GM12891 (cell line): ENCODE results near the gene CCDC117.
"Not testable (repeated sequence)": the region's sequence is repeated elsewhere in the genome, so short reads cannot be mapped to it uniquely, and the experiment has no call there.

Experiments used
- DNase-seq: peaks from one replicate; pipeline ENCODE4 v3.0.0; 2011; ENCODE audit warnings: low spot score; ENCODE audit not compliant: insufficient read length
- FAIRE-seq: peaks from 2 replicates; lab custom pipeline; 2011; peaks lifted over from hg19 to GRCh38; lab: Jason Lieb, UNC
- PAX5 ChIP-seq: IDR thresholded peaks from 2 replicates; pipeline ENCODE4 v1.6.1; 2011; ENCODE audit warnings: low read length, moderate library complexity, mild to moderate bottlenecking; ENCODE audit not compliant: insufficient read depth, severe bottlenecking
- POLR2A ChIP-seq: IDR thresholded peaks from 2 replicates; pipeline ENCODE4 v1.6.1; 2011; ENCODE audit warnings: low read depth, low read length, control low read depth
- POLR2AphosphoS5 ChIP-seq: IDR thresholded peaks from 2 replicates; pipeline ENCODE4 v1.6.1; 2011; ENCODE audit warnings: low read depth, low read length, control low read depth
- POU2F2 ChIP-seq: IDR thresholded peaks from 2 replicates; pipeline ENCODE4 v1.6.1; 2011; ENCODE audit warnings: low read depth, mild to moderate bottlenecking, control low read depth, low read length, moderate library complexity
- SPI1 ChIP-seq: IDR thresholded peaks from 2 replicates; pipeline ENCODE4 v1.6.1; 2011; ENCODE audit warnings: low read depth, low read length, control low read depth
- TAF1 ChIP-seq: IDR thresholded peaks from 2 replicates; pipeline ENCODE4 v1.6.1; 2011; ENCODE audit warnings: low read depth, low read length, control low read depth

The CCDC117 gene

GRCh38 chr22:28815729-28816128 is 43.2 kb downstream of the CCDC117 start:
- no peak for DNase-seq
- no peak for FAIRE-seq
- TF ChIP-seq SPI1, result no peak
- no peak for TF ChIP-seq PAX5
- TF ChIP-seq POU2F2, result no peak
- no peak for TF ChIP-seq TAF1
- no peak for TF ChIP-seq POLR2A

GRCh38 chr22:28817064-28817463 is 44.6 kb downstream of the CCDC117 start:
- TF ChIP-seq PAX5 (no peak), SPI1 (no peak), POLR2A (no peak), TAF1 (no peak), POU2F2 (no peak), POLR2AphosphoS5 (no peak)
- no peak for DNase-seq
- no peak for FAIRE-seq

GRCh38 chr22:28817919-28818859 is 45.7 kb downstream of the CCDC117 start:
- TF ChIP-seq PAX5 (no peak), SPI1 (no peak), POU2F2 (no peak), POLR2AphosphoS5 (no peak), TAF1 (no peak), POLR2A (no peak)
- DNase-seq (no peak), FAIRE-seq (no peak)

- DNase-seq (no peak), FAIRE-seq (peak; percentile 9)
- TF ChIP-seq SPI1, result peak; percentile 56; the same call in 1 of the 2 replicates
- TF ChIP-seq PAX5, result no peak
These were observed 47.0 kb downstream of the CCDC117 start for GRCh38 chr22:28819253-28820096.

- FAIRE-seq (no peak), DNase-seq (no peak)
- no peak for TF ChIP-seq POU2F2
- no peak for TF ChIP-seq SPI1
- TF ChIP-seq PAX5, result no peak
- TF ChIP-seq TAF1, result no peak
- no peak for TF ChIP-seq POLR2A
- no peak for TF ChIP-seq POLR2AphosphoS5
These were observed 48.4 kb downstream of the CCDC117 start for GRCh38 chr22:28820885-28821284.

GRCh38 chr22:28821452-28821851 is 49.0 kb downstream of the CCDC117 start:
- DNase-seq, result no peak
- FAIRE-seq, result no peak
- TF ChIP-seq POLR2AphosphoS5 (no peak), SPI1 (no peak), POU2F2 (no peak), POLR2A (no peak), TAF1 (no peak), PAX5 (no peak)

- DNase-seq (no peak), FAIRE-seq (no peak)
- TF ChIP-seq PAX5 (no peak), POU2F2 (no peak), POLR2A (no peak), TAF1 (no peak), SPI1 (no peak), POLR2AphosphoS5 (no peak)
These were observed 50.5 kb downstream of the CCDC117 start for GRCh38 chr22:28822930-28823551.

GRCh38 chr22:28824455-28824854 is 52.0 kb downstream of the CCDC117 start:
- not testable (repeated sequence) for FAIRE-seq, DNase-seq

- FAIRE-seq, DNase-seq: not testable (repeated sequence)
These were observed 53.9 kb downstream of the CCDC117 start for GRCh38 chr22:28826430-28826829.
